ENCODE data around the gene SCD5.

GRCh38 chr4:82739287-82740190, 59.1 kb downstream of the SCD5 start:
- peak; percentile 70 to 81 (median 76) for TF ChIP-seq CTCF (IDR thresholded peaks at IDR 0.05)
- TF ChIP-seq POLR2A (IDR thresholded peaks at IDR 0.05): no peak

Data from prostate gland (tissue), 2 donors.